HG03095 (cell line): ENCODE data around the gene HSPE1.
A peak's percentile ranks its signal among the peaks of the same experiment; 100 is the strongest.
"Not testable (repeated sequence)": the region's sequence is repeated elsewhere in the genome, so short reads cannot be mapped to it uniquely, and the experiment has no call there.

Source experiments
- ATAC-seq: cut with Tn5 transposase; IDR thresholded peaks from one replicate; pipeline ENCODE4 v1.9.1; 2021; ENCODE audit warnings: moderate library complexity; ENCODE audit not compliant: unreplicated experiment

HSPE1 gene

GRCh38 chr2:197499594-197500502, at the start of gene HSPE1, which contains the start of gene HSPD1:
HSPE1 (plus strand) TSS chr2:197500379; CDS start chr2:197500437, 58 bp downstream.
HSPD1 (minus strand) TSS chr2:197499840; CDS start chr2:197498848, 992 bp downstream.
- ATAC-seq = peak; percentile 78

GRCh38 chr2:197450465-197450864, 49.7 kb upstream of the HSPE1 start:
- ATAC-seq = no peak

- not testable (repeated sequence) for ATAC-seq
Measured at GRCh38 chr2:197450935-197451358, 49.2 kb upstream of the HSPE1 start.

- no peak for ATAC-seq
Measured at GRCh38 chr2:197452754-197453122, 47.4 kb upstream of the HSPE1 start.

GRCh38 chr2:197453123-197453913, 46.9 kb upstream of the HSPE1 start, which contains the start of gene COQ10B:
COQ10B (plus strand) TSS chr2:197453552; CDS start chr2:197453561, 9 bp downstream.
- peak; percentile 95 for ATAC-seq

GRCh38 chr2:197453914-197454398, 46.2 kb upstream of the HSPE1 start:
- peak; percentile 30 for ATAC-seq

GRCh38 chr2:197454923-197455322, 45.3 kb upstream of the HSPE1 start:
- no peak for ATAC-seq

- ATAC-seq = no peak
Measured at GRCh38 chr2:197455428-197455827, 44.8 kb upstream of the HSPE1 start.

GRCh38 chr2:197460649-197461048, 39.5 kb upstream of the HSPE1 start:
- no peak for ATAC-seq

- no peak for ATAC-seq
Measured at GRCh38 chr2:197461057-197461456, 39.1 kb upstream of the HSPE1 start.

- no peak for ATAC-seq
Measured at GRCh38 chr2:197464175-197464574, 36.0 kb upstream of the HSPE1 start.

- ATAC-seq = no peak
Measured at GRCh38 chr2:197472166-197472565, 28.0 kb upstream of the HSPE1 start.

GRCh38 chr2:197477797-197478196, 22.4 kb upstream of the HSPE1 start:
- no peak for ATAC-seq

GRCh38 chr2:197480165-197481036, 19.8 kb upstream of the HSPE1 start:
- no peak for ATAC-seq

- not testable (repeated sequence) for ATAC-seq
Measured at GRCh38 chr2:197484248-197484647, 15.9 kb upstream of the HSPE1 start.

GRCh38 chr2:197486175-197486574, 14.0 kb upstream of the HSPE1 start:
- no peak for ATAC-seq

GRCh38 chr2:197487385-197487784, 12.8 kb upstream of the HSPE1 start:
- ATAC-seq = no peak

- ATAC-seq = no peak
Measured at GRCh38 chr2:197495433-197496134, 4.6 kb upstream of the HSPE1 start.

GRCh38 chr2:197496695-197497094, 3.5 kb upstream of the HSPE1 start:
- ATAC-seq = no peak

GRCh38 chr2:197497326-197497725, 2.9 kb upstream of the HSPE1 start:
- ATAC-seq = no peak
